HG03175 (cell line): ENCODE measurements around the gene MOSMO.

Source experiments
- ATAC-seq: cut with Tn5 transposase; IDR thresholded peaks from one replicate; pipeline ENCODE4 v1.9.1; 2021; ENCODE audit warnings: mild to moderate bottlenecking, moderate library complexity; ENCODE audit not compliant: unreplicated experiment

The MOSMO gene

DNA sequence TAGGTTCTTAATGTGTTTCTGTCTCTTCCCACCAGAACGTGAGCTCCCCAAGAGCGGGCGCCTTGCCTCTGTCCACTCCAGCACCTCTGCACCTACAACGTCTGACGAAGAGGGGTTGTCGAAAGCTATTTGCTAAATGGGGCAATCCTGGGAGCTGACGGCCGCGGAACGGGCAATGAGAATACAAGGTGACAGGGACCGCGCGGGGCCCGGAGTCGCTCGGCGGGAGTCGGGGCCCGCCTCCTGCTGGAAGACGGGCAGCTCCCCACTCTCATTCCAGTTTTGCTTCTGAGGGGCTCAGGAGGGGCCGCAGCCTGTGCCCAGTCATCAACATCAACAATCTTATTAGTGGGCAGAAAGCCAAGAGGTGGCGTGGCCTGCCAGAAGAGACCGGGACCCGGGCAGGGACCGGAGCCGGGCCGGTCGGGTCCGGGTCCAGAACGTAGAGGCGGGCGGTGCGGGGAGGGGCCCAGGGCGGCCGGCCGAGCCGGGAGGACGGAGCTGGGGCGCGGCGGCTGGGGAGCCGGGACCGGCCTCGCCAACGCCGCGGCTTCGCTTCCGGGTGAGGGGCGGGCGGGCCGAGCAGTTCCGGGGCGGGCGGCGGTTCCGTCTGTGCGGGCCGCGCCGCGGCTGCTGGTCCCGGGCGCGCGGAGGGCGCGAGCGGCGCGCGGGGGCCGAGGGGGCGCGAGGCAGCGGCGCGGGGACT is at the start of gene MOSMO:
Gene MOSMO, plus strand, starts transcription at position 603 of the 706 bp plus-strand sequence. CDS start 191 bp downstream, outside the sequence.
- ATAC-seq = peak; percentile 66

DNA sequence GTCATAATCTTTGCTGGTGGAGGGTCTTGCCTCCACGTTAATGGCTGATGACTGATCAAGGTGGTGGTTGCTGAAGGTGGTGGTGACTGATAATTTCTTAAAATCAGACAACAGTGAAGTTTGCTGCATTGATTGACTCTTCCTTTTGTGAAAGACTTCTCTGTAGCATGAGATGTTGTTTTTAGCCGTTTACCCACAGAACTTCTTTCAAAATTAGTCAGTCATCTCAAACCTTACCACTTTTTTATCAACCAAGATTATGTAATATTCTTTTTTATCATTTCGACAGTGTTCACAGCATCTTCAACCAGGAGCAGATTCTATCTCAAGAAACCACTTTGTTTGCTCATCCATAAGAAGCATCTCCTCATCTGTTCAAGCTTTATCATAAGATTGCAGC is 48.9 kb upstream of the MOSMO start:
- no peak for ATAC-seq

DNA sequence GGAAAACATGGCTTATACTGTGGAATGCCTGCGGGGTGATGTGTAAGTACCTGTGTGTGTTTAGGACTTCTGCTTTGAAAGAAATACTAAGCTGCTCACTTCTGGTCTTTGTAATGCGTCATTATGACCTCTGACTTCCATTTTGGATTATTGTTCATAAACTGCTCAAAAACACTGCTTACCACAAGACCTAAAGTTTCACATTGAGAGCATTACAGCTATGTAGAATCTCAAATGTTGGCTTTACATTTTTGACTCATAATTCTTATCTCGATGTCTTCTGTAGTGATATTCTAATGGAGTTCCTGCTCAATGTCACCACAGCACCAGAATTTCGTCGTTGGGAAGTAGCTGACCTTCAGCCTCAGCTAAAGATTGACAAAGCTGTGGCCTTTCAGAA is 45.4 kb upstream of the MOSMO start:
- ATAC-seq = no peak

DNA sequence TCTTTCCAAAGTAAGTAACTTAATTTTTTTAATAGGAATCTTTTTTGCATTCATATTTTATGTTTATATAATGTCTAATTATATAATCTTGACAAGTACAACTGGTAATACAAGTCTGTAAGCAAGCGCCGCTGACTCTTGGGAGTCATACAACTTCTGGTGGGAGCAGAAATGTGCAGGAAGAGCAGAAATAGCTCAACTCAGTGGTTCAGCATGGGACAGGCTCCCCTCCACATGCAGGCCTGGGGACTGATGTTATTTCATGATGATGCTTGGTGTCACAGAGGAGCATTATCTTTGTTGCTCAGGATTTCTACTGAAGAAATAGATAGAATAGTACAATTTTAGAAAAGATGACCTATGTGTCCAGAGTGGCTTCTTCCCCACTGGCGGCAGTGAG is 44.0 kb upstream of the MOSMO start:
- ATAC-seq = no peak

DNA sequence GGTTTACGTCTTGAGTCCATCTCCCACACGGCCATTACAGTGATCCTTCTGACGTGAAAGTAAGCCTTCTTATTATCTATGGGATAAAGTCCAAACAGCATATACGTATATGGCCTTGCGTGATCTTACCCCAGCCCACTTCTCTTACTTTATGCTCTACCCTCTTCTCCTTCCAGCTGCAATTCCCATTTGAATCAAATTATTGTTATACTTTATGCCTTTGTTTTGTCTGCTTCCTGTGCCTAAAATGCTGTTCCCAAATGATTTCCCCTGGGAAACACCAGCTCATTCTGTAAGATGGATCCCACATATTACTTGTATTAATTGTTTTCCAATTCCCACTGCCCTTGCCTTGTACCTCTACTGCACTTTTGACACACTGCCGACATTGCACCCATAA is 43.6 kb upstream of the MOSMO start:
- ATAC-seq = no peak

DNA sequence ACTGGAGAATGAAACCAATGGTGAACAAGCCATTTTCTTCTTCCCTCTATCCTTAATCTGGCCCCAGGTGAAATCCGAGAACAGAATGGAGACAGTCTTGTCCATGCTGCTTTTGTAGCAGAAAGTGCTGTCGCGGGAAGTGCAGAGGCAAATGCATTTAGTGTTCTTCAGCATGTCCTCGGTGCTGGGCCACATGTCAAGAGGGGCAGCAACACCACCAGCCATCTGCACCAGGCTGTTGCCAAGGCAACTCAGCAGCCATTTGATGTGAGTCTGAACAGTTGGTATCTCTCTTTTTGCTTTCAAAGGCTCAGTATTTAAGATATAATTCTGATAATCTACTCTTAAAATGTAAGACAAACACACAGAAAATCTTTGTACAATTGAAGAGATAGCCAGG is 36.1 kb upstream of the MOSMO start:
- ATAC-seq = no peak

DNA sequence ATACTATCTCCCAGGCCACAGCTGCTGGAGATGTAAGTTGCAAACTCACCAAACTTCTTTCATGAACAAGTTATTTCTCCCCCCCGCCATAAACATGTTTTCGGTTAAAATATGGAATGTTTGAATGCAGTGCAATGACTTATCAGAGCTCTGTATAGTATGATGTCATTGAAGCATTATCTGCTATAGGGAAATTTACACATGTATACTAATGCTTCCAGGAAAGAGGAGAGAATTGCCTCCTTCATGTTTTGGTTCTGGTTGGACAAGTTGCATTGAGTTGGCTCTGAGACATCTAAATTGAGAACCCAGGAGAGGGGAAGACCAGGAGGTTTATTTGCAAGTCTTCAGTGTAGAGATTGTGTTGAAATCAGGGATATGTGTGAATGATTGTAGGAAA is 34.0 kb upstream of the MOSMO start:
- ATAC-seq = no peak

DNA sequence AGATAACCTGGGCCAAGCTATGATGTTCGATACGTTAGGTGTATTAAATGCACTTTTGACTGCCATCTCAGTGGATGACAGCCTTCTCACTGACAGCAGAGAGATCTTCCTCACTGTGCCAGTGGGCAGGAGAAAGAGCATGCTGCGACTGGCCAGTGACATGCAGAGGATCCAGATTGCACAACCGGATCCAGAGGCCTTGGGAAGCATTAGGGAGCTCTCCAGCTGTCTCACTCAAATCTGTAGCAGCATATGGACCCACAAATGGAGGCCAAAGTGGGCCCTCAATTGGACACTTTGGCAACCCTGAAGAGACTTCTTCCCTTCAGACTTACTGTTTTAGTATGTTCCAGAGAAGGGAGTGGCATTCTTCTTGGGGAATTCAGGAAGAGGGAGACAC is 27.9 kb upstream of the MOSMO start:
- no peak for ATAC-seq

DNA sequence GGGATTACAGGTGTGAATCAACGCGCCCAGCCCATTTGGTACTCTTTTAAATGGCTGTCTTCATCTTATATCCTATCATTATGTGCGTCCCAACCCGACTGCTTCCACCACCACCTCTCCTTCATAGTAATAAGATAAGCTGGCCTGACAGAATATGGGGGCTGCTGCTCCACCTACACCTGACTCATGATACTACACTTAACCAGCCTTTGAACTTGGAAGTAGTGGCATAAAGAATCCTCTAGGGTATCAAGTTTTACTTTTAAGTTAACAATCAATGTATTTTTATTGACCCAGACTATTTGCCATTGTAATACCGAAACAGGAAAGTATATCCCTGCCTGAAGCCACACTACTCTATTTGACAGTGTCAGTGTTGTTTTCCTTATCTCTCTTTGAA is 25.8 kb upstream of the MOSMO start:
- no peak for ATAC-seq

DNA sequence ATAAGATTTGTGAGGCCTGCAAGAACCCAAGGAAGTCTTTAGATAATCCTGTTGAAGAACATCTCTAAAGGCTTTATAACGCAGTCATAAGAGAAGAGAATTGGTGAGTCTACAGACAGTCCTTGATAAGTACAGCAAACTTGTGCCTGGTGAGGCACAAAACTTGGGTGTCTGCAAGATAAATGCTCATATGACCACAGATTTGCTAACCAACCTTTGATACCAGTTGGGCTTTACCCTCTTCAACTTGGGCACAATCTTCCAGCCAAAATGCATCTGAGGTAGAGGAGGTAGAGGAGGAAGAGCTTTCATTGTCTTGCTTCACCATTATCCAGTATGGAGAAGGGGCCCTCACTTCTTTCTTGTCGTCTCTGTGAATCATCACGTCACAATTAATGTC is 23.8 kb upstream of the MOSMO start:
- ATAC-seq = no peak

DNA sequence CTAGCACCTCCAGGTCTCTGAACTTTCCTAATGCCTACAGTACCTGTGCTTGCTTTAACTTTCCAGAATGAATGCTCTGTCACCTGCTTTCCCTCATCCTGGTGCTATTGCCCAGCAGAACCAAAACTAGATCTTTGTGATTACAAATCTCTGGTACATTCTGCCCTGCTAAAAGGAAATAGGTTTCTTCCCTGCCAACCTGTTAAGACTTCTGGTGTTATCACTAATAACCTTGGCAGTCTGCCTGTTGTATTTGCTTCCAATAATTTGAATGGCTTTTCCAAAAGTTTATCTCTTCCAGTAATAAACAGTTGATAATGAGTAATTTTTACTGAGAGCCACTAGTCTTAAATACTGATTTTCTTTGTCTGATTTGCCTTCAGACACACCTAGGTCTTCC is 22.4 kb upstream of the MOSMO start:
- ATAC-seq = no peak

DNA sequence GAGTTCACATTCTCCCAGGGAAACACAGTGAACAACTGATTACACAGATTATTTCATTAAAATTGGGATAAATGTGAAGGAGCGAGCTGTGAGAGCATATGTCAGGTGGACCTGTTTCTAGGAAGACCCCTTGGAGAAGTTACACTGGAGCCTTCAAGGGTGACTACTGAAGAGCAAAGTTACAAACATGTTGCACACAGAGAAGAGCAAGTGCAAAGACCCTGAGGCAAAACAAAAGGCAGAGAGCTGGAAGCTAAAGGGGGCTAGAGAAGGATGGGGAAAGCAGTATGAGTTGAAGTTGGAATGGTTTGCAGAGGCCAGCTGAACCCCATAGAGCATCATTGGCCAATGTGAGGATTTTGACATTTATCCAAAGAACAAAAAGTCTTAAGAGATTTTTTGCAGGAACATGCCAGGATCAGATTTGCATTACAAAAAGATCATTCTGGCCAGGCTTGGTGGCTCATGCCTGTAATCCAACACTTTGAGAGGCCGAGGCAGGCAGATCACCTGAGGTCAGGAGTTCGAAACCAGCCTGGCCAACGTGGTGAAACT is 21.1 kb upstream of the MOSMO start:
- ATAC-seq = no peak

DNA sequence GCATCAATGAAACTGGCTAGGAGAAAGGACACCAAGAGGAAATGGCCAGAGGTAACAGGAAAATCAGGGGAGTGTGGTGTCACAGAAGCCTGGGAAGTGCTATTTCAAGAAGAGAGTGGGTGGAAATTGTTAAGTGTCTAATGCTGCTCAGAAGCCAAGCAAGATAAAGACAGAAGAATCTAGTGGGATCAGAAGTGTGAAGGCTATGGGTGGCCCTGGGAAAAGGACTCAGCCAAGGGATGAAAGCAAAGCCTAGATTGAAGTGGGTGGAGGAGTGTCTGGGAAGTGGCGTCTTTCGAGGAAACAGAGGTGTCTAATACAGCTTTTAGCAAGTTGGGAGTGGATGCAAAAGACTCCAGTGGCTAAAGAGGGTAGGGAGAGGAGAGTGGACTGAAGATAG is 20.4 kb upstream of the MOSMO start:
- no peak for ATAC-seq

DNA sequence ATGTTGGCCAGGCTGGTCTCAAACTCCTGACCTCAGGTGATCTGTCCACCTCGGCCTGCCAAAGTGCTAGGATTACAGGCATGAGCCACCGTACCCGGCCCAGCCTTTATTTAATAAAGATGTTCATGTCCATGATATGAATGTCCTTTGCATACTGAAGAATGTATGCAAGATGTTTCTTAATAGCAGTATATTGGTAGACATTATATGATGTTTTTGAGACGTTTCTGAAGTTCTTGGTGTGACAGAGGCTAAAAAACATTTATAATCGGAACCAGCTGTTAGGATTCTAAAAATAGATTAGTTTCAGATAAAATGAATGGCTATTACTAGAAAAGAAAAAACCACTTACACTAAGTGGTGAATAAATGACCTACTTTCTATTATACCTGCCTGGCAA is 18.8 kb upstream of the MOSMO start:
- ATAC-seq = no peak

DNA sequence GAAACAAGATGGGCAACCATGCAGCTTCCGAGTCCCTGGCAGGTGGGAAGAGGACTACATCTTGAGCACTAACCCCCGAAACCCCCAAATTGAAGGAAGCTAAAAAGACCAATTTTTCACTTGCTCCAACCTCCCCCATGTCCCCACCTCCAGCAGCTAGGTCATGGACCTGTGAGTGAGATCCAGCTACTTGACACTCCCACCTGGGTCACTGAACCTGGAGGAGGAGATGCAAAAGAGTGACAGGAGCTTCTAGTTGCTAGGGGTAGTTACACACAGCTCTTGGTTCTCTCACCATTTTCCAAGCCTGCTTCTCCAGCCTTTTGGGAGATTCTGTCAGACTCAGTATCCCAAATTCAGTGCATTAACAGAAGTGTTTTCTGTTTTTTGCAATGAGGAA is 18.2 kb upstream of the MOSMO start:
- no peak for ATAC-seq

DNA sequence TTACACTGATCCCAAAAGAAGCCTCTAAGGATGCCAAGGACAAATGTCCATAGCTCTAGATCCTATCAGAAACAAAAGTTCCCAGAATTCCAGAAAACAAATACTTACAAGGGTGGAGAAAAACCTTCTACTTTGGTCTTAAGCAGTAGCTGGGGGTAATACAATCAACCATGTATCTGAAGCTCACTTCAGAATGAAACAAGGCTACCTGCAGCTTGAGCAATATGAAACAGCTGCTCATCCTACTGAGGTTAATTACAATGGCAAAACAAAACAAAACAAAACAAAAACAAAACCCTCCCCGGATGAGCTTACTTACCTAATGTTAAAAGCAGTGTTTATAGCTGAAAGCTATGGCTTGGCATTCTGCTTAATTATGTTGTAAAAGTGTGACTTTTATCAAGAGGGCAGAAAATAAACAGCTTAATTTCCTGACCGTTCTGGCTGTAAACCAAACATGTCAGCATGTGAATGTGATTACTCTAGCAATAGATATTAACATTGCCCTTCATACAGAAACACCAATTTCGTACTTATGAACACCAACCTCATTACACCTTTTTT is 17.4 kb upstream of the MOSMO start:
- no peak for ATAC-seq

DNA sequence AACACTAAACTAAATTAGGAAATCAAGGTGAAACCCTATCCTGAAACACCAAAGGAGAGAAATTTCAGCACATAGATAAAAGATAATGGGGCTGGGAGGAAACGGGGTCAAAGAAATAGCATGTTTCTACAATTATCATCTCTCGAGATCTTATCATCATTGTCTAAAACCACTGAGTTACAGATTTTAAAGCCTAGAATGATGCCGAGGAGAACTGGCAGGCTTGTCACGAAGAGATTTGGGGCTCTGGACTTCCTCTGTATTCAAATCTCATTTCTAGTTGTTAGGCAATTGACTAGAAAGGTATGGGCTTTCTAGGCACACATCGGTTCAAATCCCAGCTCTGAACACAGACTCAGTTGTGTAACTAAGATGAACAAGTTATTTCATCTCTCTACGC is 16.3 kb upstream of the MOSMO start:
- no peak for ATAC-seq

DNA sequence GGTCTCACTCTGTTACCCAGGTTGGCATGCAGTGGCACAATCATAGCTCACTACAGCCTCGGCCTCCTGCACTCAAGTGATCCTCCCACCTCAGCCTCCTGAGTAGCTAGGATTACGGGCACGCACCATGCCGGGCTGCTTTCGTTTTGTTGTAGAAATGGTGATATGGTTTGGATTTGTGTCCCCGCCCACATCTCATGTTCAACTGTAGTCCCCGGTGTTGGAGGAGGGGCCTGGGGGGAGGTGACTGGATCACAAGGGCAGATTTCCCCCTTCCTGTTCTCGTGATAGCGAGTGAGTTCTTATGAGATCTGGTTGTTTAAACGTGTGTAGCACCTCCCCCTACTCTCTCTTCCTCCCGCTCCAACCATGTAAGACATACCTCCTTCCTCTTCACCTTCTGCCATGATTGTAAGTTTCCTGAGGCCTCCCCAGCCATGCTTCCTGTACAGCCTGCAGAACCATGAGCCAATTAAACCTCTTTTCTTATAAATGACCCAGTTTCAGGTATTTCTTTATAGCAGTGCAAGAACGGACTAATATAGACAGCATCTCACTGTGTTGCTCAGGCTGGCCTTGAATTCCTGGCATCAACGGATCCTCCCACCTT is 12.9 kb upstream of the MOSMO start:
- ATAC-seq = no peak

DNA sequence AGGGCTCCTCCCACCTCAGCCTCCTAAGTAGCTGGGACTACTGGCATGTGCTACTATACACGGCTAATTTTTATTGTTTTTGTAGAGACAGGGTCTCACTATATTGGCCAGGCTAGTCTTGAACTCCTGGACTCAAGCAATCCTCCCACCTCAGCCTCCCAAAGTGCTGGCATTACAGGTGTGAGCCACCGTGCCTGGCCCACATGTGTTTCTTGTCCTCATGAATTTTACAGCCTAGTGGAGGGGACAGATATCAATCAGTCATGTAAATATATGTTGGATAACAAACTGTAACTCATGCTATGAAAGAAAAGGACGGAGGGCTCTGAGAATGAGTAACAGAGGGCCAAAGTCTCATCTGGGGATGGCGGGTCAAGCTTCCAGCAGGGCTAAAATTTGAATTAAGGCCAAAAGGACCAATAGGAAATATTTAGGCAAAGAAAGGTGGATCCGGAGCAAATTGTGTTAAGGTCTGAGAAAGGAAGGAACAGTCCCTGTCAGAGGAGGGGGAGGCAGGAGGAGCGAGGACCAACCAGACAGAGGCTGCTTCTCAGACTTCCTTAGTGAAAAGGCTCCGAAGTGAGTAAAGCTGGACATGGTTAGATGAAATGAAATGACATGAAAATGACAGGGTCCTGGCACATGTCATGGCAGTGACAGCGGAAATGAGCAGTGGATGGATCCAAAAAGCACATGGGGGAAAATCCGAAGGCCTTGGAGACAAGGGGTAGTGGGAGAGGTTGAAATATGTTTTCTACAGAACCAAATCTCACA is 10.8 kb upstream of the MOSMO start:
- ATAC-seq = no peak

DNA sequence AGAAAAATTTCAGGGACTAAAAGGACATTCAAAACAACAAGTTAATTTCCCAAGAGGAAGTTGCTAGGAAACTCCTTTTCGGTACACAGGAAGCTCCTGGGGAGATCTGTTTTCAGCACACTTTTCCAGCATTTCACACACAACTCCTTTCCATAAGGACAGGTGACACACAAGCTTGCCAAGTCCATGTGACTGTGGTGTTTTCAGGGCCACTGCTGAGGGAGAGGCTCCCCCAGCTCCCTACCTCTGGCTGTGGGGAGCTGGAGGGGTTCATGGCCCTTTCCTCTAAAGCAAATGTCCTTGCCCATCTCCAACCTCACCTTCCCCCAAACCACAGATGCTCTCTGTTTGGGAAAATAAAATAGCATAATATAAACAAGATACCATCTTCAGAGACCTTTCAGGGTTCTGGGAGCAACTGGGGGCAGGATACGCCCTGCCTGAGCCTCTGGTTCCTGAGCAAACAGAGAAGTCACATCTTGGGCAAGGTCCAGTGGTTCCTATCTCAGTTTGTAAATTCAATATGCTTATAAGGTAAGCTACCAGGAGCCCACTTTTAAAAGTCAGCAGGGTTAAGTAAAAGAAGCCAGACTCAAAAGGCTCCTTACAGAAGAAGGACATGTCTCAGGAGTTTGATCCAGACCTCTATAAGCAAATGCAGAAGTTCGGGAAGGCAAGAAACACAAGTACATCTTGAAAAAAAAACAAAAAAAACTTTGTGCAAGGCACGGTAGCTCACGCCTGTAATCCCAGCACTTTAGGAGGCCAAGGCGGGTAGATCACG is 10.0 kb upstream of the MOSMO start:
- ATAC-seq = no peak

DNA sequence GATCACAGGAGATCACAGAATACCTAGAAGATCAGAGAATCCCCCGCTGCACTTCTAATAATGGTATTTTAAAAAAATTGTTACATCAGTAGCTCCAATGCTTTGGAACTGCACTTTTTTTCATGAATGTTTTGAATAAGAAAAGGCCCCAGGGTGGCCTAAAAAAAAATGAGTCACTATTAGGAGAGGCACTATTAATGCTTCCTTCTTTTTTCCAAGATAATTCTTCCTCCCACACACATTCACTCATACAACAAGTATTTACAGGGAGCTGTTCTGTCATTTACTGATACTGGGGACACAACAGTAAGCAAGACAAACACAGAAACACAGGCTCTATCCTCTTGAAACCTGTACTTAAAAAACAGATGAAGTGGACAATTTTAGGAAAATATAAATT is 6.3 kb upstream of the MOSMO start:
- no peak for ATAC-seq
